GM21723 (cell line): ENCODE results near the gene GRB14.
"Not testable (repeated sequence)": the region's sequence is repeated elsewhere in the genome, so short reads cannot be mapped to it uniquely, and the experiment has no call there.

ENCODE experiments used
- ATAC-seq: cut with Tn5 transposase; IDR thresholded peaks from one replicate; pipeline ENCODE4 v1.9.1; 2021; ENCODE audit warnings: mild to moderate bottlenecking, moderate library complexity; ENCODE audit not compliant: unreplicated experiment

GRB14 gene

DNA sequence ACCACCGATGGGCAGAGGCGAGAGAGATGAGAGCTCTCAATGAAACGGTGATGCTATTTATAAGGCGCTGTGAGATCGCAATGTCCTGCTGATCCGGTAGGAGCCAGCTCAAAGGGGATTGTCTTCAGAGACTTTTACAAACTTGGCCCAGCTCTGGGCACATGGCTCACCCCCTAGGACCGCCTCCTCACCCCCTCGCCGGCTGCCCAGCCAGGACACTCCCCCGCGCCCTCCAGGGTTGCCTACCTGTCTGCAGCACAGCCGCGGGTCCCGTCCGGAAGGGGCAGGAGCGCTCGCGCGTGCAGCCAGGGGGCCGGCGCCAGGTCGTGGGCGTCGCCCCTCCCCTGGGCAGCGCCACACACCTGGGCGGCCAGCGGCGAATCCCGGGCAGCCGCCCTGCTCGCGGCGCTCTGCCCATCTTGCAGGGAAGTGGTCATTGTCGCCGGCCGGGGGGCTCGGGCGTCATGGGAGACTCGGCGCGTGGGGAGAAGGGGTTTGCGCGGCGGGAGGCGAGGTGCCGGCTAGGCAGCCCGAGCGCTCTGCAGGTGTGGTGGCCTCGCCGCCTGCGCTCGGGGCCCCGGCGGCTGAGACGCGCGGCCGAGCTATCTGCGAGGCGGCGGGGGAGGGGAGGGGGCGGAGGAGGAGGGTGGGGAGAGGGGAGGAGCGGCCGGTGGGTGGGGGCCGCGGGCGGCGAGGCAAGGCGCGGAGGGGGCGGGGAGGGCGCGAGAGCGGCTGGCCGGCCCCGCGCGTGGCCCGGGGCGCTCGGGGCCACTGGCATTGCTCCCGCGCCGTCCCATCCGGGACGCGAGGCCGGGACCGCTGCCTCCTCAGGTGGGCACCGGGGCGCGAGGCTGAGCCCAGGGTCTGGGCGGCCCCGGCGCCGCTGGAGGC, at the start of gene GRB14:
Gene GRB14, minus strand, starts transcription at position 610 of the 891 bp plus-strand sequence. Its CDS starts 173 bp downstream, at position 437.
- no peak for ATAC-seq

DNA sequence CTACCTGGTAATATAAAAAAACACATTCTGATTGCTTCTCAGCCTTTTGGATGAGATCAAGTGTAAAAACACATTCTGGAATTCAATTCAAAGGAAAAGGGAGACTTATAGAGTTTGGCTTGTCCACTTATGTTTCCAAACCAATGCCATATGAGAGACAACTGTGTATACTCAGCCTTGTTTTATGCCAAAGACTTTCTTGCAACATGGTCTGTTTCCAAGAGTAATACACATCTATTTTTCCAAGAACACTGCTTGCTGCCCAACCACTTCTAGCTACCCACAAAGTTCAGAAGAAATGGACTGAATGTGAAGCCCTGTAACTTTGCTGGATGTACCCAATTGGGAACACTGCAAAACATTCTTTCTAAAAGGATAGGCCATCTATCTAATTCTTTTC, 48.0 kb upstream of the GRB14 start:
- ATAC-seq, result no peak

- ATAC-seq, result no peak
Observed at GRCh38 chr2:164667566-164667965, 46.3 kb upstream of the GRB14 start.

GRCh38 chr2:164664070-164664469, 42.8 kb upstream of the GRB14 start:
- ATAC-seq, result no peak

DNA sequence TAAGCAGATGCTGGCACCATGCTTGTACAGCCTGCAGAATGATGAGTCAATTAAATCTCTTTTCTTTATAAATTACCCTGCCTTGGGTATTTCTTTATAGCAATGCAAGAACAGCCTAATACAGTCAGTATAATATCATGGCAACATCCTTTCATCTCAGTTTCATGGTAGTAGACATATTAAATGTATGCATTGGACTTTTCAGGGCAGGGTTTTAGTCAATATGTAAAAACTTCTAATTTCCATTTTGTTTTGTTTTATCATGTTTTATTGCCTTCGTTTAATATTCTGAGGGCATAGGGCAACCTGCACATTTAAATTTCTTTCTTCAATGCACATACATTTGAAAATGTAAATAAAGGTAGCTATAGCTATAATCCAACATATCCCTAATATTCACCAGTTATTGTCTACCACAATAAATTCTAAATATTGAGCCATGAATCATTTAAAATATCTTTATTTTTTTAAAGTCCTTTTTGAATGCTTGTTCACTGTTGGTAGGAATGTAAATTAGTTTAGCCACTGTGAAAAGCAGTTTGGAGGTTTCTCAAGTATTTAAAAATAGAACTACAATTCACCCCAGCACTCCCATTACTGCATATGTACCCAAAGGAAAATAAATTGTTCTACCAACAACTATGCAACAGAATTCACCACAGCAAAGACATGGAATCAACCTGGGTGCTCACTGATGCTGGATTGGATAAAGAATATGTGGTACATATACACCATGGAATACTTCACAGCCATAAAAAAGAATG, 41.8 kb upstream of the GRB14 start:
- no peak for ATAC-seq

- no peak for ATAC-seq
Observed at GRCh38 chr2:164662066-164662465, 40.8 kb upstream of the GRB14 start.

DNA sequence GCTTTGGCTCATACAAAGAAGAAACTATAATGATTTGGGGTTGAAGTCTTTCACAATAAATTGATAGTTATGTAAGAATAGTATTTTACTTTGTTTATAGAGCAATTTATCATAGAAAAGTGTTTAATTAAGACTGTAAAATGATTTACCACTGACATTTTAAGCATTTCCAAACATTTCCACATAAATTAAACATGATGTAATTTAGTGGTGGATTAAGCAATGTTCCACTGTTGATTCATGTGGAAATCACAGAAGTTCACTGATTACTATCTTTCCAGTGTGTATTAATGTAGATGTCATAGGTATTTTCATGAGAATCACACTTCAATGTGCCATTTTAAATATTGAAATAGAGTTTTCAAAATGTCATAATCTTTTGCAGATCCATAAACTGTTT, 40.1 kb upstream of the GRB14 start:
- no peak for ATAC-seq

DNA sequence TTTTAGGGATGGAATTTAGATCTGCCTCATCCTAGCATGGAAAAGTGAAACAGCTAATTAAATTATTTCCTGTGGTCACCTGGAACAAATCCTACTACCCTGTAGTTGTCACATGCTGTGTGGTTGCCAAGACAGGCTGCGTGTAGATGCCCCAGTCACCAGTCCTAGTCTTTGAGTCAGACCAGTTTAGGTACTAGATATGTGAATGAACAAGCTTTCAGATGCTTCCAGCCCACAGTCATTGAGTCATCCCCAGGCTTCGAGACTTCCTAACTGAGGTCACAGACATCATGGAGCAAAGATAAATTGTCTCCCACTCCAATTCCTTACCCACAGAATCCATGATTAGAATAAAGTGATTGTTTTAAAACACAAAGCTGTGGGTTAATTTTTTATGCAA, 35.8 kb upstream of the GRB14 start:
- ATAC-seq, result no peak

GRCh38 chr2:164655750-164656149, 34.5 kb upstream of the GRB14 start:
- no peak for ATAC-seq

DNA sequence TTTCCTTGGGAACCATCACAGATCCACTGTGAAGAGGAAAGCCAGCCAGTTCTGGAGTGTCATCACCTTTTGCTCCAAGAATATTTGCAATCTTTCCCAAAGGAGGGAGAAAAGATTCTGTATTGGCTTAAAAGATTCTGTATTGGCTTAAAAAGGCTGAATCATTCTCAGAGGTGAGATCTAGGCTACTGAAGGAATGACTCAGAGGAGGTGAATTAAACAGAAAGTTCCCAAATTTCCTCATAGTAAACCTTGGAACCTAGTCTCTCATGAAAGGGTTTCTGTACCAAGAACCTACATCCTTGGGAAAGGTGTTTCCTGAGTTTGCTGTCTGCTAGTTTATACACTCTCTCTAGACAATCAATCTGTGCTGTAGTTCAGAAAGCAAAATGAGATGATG, 34.1 kb upstream of the GRB14 start:
- no peak for ATAC-seq

DNA sequence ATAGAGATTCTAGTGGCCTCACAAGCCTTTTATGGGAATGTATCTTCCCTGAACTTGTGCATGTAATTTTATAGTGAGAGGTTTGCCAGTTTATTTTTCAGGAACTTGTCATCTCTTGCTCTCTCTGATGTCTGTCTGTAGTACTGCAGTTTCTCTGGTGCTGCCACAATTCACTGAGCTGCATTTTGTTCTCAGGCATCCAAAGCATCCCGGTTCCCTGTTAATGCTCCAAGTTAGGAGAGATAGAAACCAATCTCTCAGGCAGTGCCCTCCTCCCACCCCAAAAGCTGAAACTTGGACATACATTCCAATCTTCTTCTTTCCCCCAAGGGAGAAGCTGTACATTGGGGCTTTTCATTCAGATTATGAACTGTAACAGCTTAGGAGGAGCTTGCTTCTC, 30.1 kb upstream of the GRB14 start:
- no peak for ATAC-seq

GRCh38 chr2:164644036-164644700, 22.9 kb upstream of the GRB14 start:
- ATAC-seq, result no peak

DNA sequence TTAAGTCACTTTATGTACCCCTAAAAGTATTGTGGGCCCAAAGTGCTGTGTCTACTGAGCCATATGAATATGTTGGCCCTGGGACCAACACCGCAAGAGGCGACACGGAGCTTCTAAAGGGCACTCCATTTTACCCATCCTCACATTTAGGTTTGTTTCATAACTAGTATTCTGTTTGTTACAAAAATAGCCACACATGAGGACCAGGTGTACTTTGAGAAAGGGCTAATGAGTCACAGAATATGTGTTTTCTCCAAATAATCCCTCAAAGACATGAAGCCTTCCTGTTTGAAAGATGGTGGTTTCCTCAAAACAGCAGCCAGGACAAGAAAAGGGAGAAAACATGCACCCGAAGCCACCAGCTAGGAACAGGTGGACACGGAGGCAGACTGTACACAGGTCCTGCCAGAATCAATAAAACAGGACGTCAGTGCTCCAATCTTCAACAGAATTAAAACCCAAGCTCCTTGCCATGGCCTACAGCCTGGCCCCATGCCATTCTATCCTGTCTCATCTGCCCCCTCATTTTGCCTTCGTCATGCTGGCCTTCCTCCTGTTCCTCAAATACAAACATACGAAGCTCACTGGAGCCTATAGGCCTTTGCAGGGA, 21.8 kb upstream of the GRB14 start:
- no peak for ATAC-seq

- ATAC-seq, result no peak
Observed at GRCh38 chr2:164642268-164642667, 21.0 kb upstream of the GRB14 start.

- not testable (repeated sequence) for ATAC-seq
Observed at GRCh38 chr2:164628319-164628718, 7.0 kb upstream of the GRB14 start.

GRCh38 chr2:164625378-164625971, 4.2 kb upstream of the GRB14 start:
- ATAC-seq, result no peak

DNA sequence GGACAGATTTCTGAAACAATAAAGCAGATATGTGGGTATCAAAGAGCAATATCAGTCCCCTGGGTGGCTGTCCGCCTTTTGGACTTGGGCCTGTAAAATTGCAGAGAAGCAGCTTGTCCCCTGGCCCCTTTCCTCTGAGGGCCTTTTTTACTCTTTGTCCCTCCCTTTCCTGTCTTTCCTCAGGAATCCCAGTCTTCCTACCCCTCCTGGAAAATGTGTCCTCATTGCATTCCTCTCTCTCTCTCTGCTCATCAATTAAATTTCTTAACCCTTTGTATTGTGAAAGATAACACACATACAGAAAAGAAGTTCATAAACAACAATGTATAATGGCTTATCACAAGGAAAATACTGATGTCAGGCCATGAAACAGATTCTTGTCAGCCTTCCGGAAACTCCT, 3.0 kb upstream of the GRB14 start:
- no peak for ATAC-seq

- ATAC-seq, result no peak
Observed at GRCh38 chr2:164622338-164623106, 1.2 kb upstream of the GRB14 start.

DNA sequence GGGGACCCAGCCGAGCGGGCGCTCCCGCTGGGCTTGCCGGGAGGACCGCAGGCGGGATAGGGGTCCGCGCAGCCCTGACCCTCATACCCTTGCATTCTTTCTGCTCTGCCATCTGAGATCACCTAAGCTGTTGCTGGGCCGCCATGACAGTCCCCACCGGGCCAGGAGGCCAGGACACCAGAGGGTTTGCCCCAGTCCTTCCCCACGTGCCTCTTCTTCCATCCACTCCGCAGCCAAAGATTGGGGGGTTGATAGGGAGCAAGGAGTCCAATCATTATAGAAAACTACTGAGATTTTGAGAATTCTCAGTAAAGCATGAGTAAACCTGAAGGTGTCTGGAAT, 453 bp upstream of the GRB14 start:
- no peak for ATAC-seq

- ATAC-seq, result no peak
Observed at GRCh38 chr2:164620457-164620856, 825 bp downstream of the GRB14 start.
